ENCODE results near the gene ZP2.

- no peak for TF ChIP-seq CTCF (IDR thresholded peaks at IDR 0.05; ENCODE audit: low read depth, low read length)
- TF ChIP-seq POLR2A (IDR thresholded peaks at IDR 0.05; ENCODE audit: extremely low read depth, insufficient read length), result no peak
- TF ChIP-seq MYC (IDR thresholded peaks at IDR 0.05; ENCODE audit: low read depth, low read length), result no peak
These were observed 31.4 kb downstream of the ZP2 start for GRCh38 chr16:21179983-21180365.
